ENCODE measurements around the gene MBP. TPM values are rescaled to one million over a fixed set of nuclear protein-coding genes. Genes with fewer than 3 reads are reported as not detected.

MBP gene
- total RNA-seq, 2 experiments from 2014 or later = 75.4 to 79.2 TPM

DNA sequence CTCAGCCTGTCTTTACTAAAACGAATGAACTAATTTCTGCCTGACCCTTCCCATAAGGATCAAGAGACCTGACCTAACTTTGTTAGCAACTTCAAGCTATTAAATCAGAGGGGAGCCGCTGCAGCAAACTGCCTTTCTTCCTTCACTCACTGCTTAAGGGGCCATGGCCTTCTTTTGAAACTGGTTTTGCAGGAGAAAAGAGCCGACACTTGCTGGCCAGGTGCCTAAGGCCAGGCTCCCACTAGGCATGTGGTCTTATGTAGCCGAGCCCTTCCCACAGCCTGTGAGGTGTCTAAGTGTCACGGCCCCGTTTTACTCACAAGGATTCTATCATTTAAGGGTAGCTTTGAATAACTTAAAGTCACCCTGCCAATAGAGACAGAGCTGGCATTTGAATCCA is 179.4 kb downstream of the MBP start:
- ChIA-PET POLR2A (no interaction called here), CTCF (interaction anchor here (0.8 kb wide), 1 partner anchor 10 kb away, joined by 3 read pairs; no protein-coding TSS in a partner anchor)
- Histone ChIP-seq H3K9me3 (ENCODE audit: control insufficient read depth in 1 of 2, insufficient read depth in 1 of 2, low read length in 2 of 2) (no peaks in the 10 kb centered on the region), H3K27ac (ENCODE audit: low read depth in 1 of 2, low read length in 2 of 2) (no peak overlapping the region), H3K4me1 (ENCODE audit: insufficient read depth, low read length) (peaks cover 13% of the 10 kb centered on the region), H3K27me3 (ENCODE audit: control insufficient read depth in 1 of 2, insufficient read depth in 2 of 2, low read length in 2 of 2) (no peaks in the 10 kb centered on the region), H3K36me3 (ENCODE audit: insufficient read depth, low read length) (peaks cover 51% of the 10 kb centered on the region), H3K4me3 (ENCODE audit: low read length) (no peak overlapping the region)
- Mint-ChIP-seq H3K27me3 (no peaks in the 10 kb centered on the region), H3K4me3 (no peak overlapping the region), H3K27ac (no peak overlapping the region), H3K4me1 (ENCODE audit: low read depth) (peaks cover 16% of the 10 kb centered on the region), H3K9me3 (no peaks in the 10 kb centered on the region), H3K36me3 (ENCODE audit: low read depth) (peaks cover 61% of the 10 kb centered on the region)
- ATAC-seq (ENCODE audit: poor library complexity) = no peak
- no peak for DNase-seq
- TF ChIP-seq, protein P1, sequence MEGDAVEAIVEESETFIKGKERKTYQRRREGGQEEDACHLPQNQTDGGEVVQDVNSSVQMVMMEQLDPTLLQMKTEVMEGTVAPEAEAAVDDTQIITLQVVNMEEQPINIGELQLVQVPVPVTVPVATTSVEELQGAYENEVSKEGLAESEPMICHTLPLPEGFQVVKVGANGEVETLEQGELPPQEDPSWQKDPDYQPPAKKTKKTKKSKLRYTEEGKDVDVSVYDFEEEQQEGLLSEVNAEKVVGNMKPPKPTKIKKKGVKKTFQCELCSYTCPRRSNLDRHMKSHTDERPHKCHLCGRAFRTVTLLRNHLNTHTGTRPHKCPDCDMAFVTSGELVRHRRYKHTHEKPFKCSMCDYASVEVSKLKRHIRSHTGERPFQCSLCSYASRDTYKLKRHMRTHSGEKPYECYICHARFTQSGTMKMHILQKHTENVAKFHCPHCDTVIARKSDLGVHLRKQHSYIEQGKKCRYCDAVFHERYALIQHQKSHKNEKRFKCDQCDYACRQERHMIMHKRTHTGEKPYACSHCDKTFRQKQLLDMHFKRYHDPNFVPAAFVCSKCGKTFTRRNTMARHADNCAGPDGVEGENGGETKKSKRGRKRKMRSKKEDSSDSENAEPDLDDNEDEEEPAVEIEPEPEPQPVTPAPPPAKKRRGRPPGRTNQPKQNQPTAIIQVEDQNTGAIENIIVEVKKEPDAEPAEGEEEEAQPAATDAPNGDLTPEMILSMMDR (IDR thresholded peaks at IDR 0.05) = no peak
- intact Hi-C loops (cut with DNase I, micrococcal nuclease) = no loop called here

DNA sequence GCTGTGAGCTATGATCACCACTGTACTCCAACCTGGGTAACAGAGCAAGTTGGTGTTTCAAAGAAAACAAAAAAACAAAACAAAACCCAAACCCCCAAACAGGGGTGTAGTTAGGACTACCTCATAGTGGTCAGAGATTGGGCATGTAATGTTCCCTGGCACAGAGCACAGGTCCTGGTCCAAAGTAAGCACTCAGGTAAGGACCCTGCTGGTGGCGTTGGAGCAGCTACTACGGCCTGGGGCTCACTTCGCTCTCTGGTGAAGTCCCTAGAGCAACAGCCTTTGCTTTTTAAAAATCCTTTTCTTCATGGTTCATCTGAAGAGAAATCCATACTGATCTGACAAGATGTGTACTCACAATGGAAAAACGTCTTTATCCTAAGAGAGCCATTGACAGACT is 179.8 kb downstream of the MBP start:
- Mint-ChIP-seq H3K9me3 (no peaks in the 10 kb centered on the region), H3K4me1 (ENCODE audit: low read depth) (peaks cover 20% of the 10 kb centered on the region), H3K27me3 (no peaks in the 10 kb centered on the region), H3K36me3 (ENCODE audit: low read depth) (peaks cover 65% of the 10 kb centered on the region), H3K27ac (no peak overlapping the region), H3K4me3 (no peak overlapping the region)
- ChIA-PET POLR2A (no interaction called here), CTCF (no interaction called here)
- H3K9me3 ChIP-seq (ENCODE audit: control insufficient read depth in 1 of 2, insufficient read depth in 1 of 2, low read length in 2 of 2) = no peaks in the 10 kb centered on the region
- H3K27ac ChIP-seq (ENCODE audit: low read depth in 1 of 2, low read length in 2 of 2) = no peak overlapping the region
- H3K4me1 ChIP-seq (ENCODE audit: insufficient read depth, low read length) = peaks cover 14% of the 10 kb centered on the region
- H3K36me3 ChIP-seq (ENCODE audit: insufficient read depth, low read length) = peaks cover 51% of the 10 kb centered on the region
- H3K4me3 ChIP-seq (ENCODE audit: low read length) = no peak overlapping the region
- TF ChIP-seq, protein P1 (IDR thresholded peaks at IDR 0.05) = no peak
- DNase-seq = no peak
- ATAC-seq (ENCODE audit: poor library complexity) = no peak
- H3K27me3 ChIP-seq (ENCODE audit: control insufficient read depth in 1 of 2, insufficient read depth in 2 of 2, low read length in 2 of 2) = no peaks in the 10 kb centered on the region
- intact Hi-C loops (cut with DNase I, micrococcal nuclease) = no loop called here

DNA sequence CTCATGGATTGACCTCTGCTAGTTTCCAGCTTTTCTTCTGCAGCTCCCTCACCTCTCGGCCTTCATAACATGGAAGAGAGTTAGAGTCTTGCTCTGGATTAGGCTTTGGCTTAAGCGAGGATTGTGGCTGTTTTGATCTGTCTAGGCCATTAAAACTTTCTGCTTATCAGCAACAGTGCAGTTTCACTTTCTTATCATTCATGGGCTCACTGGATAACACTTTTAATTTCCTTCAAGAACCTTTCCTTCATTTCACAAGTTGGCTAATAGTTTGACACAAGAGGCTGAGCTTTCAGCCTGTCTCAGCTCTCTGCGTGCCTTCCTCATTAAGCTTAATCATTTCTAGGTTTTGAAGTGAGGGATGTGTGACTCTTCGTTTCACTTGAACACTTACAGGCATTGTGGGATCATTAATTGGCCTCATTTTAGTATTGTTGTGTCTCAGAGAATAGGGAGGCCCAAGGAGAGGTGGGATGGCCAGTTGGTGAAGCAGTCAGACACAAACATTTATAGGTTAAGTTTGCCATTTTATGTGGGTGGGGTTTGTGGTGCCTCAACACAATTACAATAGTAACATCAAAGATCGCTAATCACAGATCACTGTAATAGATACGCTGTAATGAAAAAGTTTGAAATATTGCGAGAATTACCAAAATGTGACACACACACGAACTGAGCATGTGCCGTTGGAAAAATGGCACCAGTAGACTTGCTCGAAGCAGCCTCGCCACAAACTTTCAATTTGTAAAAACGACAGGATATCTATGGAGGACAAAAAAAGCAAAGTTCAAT is 180.9 kb downstream of the MBP start:
- Mint-ChIP-seq H3K9me3 (peaks cover under 1% of the 10 kb centered on the region), H3K4me3 (no peak overlapping the region), H3K36me3 (ENCODE audit: low read depth) (peaks cover 76% of the 10 kb centered on the region), H3K4me1 (ENCODE audit: low read depth) (peaks cover 31% of the 10 kb centered on the region), H3K27me3 (no peaks in the 10 kb centered on the region), H3K27ac (no peak overlapping the region)
- no peak for ATAC-seq (ENCODE audit: poor library complexity)
- Histone ChIP-seq H3K4me3 (ENCODE audit: low read length) (no peak overlapping the region), H3K36me3 (ENCODE audit: insufficient read depth, low read length) (peaks cover 47% of the 10 kb centered on the region), H3K9me3 (ENCODE audit: control insufficient read depth in 1 of 2, insufficient read depth in 1 of 2, low read length in 2 of 2) (no peaks in the 10 kb centered on the region), H3K4me1 (ENCODE audit: insufficient read depth, low read length) (peaks cover 16% of the 10 kb centered on the region), H3K27me3 (ENCODE audit: control insufficient read depth in 1 of 2, insufficient read depth in 2 of 2, low read length in 2 of 2) (no peaks in the 10 kb centered on the region), H3K27ac (ENCODE audit: low read depth in 1 of 2, low read length in 2 of 2) (no peak overlapping the region)
- POLR2A ChIA-PET = interaction anchor here (0.9 kb wide), 1 partner anchor 8 kb away, joined by 3 read pairs; no protein-coding TSS in a partner anchor
- CTCF ChIA-PET = no interaction called here
- TF ChIP-seq, protein P1 (IDR thresholded peaks at IDR 0.05) = no peak
- no peak for DNase-seq
- intact Hi-C loops (cut with DNase I, micrococcal nuclease) = no loop called here
